ENCODE data around the gene MZB1.

Gene MZB1

DNA sequence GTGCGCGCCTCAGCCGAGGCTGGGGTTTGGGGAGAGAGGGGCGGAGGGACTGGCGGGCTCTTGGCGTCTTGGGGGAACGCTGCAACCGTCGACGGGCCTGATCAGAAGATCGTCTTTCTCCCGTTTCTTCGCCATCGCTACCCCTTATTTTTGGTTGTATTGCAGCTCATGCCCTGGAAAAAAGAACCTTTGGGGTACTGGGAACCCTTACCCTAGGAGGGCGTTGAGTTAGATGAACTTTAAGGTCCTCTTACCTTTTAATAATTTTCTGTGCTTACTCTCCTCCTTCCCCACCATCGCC is 47.3 kb downstream of the MZB1 start:
- peak overlapping the region; percentile 98 for H3K4me3 ChIP-seq (ENCODE audit: low read depth, low read length)
- TF ChIP-seq, protein P1, sequence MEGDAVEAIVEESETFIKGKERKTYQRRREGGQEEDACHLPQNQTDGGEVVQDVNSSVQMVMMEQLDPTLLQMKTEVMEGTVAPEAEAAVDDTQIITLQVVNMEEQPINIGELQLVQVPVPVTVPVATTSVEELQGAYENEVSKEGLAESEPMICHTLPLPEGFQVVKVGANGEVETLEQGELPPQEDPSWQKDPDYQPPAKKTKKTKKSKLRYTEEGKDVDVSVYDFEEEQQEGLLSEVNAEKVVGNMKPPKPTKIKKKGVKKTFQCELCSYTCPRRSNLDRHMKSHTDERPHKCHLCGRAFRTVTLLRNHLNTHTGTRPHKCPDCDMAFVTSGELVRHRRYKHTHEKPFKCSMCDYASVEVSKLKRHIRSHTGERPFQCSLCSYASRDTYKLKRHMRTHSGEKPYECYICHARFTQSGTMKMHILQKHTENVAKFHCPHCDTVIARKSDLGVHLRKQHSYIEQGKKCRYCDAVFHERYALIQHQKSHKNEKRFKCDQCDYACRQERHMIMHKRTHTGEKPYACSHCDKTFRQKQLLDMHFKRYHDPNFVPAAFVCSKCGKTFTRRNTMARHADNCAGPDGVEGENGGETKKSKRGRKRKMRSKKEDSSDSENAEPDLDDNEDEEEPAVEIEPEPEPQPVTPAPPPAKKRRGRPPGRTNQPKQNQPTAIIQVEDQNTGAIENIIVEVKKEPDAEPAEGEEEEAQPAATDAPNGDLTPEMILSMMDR (IDR thresholded peaks at IDR 0.05; ENCODE audit: borderline replicate concordance, insufficient read depth, low read depth, low read length) = no peak

DNA sequence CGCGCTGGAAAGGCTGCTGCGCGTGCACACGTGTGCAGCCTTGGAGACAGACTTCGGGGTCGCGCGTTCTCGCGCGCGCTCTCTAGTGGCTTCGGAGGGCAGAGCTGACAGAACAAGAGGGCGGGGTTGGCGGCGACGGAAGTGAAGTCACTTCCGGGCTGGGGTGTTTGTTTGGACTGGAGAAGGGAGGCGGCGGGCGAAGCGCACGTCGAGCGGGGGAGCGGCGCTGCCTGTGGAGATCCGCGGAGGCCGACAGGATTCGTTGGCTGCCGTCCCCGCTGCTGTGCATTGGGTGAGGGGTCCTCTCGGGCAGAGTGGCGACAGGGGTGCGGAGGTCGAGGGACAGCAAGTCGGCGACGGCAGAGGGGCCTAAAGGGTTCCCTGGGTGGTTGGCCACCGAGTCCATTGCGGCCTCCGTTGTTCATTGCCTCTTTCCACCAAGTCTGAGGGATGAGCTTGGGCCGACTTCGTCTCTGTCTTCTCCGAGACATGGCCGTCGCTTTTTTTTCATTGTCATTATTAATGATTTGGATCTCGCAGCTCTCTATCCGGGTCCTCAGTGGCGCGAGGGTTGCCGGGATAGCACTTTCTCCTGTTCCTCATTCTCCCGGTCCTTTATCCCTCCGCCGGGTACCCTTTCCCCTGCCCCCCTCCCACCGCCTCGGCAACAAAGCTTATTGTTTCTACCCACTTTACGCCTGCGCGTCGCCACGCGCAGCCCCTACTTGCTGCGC is 47.9 kb downstream of the MZB1 start, which contains the start of gene PAIP2:
PAIP2 (plus strand) TSS at position 166 of the 734 bp plus-strand sequence. CDS start 21,931 bp downstream, outside the sequence.
- peak within 1 kb of the TSS; percentile 98 for H3K4me3 ChIP-seq (ENCODE audit: low read depth, low read length)
- TF ChIP-seq, protein P1 (IDR thresholded peaks at IDR 0.05; ENCODE audit: borderline replicate concordance, insufficient read depth, low read depth, low read length) = peak; percentile 90

DNA sequence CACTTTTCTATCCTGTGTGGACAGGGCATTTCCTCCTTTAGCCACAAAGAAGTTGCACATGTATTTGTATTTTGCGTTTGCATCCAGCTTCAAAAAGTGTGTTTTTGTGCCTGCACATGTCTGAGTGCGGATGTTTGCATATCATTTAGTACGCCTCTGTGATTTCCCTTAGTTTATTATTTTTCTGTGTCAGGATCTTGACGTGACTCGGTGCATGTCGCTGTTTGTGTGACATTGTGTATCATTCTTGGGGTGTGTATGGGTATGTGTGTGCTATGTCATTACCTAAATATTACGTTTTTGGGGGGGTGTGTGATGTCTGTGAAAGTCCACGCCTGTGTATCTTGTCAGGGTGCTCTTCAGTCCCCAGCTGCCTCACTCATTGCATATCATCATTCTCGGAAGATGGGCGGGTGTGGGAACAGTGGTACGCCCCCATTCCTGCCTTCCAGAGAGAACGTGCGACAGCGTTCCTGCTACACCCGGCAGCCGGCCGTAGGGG is 48.5 kb downstream of the MZB1 start:
- TF ChIP-seq, protein P1 (IDR thresholded peaks at IDR 0.05; ENCODE audit: borderline replicate concordance, insufficient read depth, low read depth, low read length) = no peak
- H3K4me3 ChIP-seq (ENCODE audit: low read depth, low read length) = peak overlapping the region; percentile 98

DNA sequence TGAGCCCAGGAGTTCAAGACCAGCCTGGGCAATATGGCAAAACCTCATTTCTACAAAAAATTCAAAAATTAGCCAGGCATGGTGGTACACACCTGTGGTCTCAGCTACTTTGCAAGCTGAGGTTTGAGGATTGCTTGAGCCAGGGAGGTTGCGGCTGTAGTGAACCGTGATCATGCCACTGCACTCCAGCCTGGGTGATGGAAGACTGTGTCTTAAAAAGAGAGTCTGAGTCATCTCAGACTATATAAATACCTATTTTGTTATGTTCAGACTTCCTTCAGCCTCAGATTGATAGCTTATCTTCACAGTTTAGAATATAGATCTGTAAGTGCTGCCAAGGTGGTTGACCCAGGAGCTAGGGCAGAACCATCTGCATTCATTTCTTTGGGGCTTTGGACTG is 49.7 kb downstream of the MZB1 start:
- TF ChIP-seq, protein P1 (IDR thresholded peaks at IDR 0.05; ENCODE audit: borderline replicate concordance, insufficient read depth, low read depth, low read length) = no peak
- no peak overlapping the region for H3K4me3 ChIP-seq (ENCODE audit: low read depth, low read length)
